NK-92 treated with Interleukin-12 subunit alpha and Interleukin-12 subunit beta, amount 100 ng/mL, for 24 hours (cell line): ENCODE data around the gene MAP7D3.
"Not testable (repeated sequence)": the region's sequence is repeated elsewhere in the genome, so short reads cannot be mapped to it uniquely, and the experiment has no call there.

Experiments used
- DNase-seq: peaks from one replicate; lab custom pipeline; 2025; lab: John Stamatoyannopoulos, UW

Gene MAP7D3

GRCh38 chrX:136183172-136183571 is 68.0 kb downstream of the MAP7D3 start:
- no peak for DNase-seq

GRCh38 chrX:136182414-136182813 is 68.8 kb downstream of the MAP7D3 start:
- DNase-seq, result no peak

DNA sequence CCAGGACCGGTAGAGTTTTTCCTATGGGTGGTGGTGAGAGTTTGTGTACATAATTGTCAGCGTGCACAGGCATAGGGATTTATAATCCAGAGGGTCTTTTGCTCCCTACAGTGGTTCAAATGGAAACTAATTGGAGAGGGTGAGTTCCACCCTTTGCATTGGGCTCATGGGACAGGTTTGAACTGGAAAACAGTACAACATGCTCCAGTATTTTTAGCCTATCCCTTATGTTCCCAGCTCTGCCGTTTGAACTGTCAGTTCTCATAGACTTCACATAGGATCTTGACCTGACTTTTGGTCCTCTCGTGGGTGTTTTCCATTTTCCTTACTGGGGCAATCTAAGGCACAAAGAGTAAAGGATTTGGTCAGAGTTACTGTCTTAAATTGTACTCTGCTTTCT is 72.1 kb downstream of the MAP7D3 start:
- no peak for DNase-seq

- no peak for DNase-seq
Measured at GRCh38 chrX:136176399-136176825, 74.8 kb downstream of the MAP7D3 start.

- no peak for DNase-seq
Measured at GRCh38 chrX:136171420-136171819, 79.8 kb downstream of the MAP7D3 start.

- DNase-seq, result no peak
Measured at GRCh38 chrX:136170139-136170800, 80.9 kb downstream of the MAP7D3 start.

DNA sequence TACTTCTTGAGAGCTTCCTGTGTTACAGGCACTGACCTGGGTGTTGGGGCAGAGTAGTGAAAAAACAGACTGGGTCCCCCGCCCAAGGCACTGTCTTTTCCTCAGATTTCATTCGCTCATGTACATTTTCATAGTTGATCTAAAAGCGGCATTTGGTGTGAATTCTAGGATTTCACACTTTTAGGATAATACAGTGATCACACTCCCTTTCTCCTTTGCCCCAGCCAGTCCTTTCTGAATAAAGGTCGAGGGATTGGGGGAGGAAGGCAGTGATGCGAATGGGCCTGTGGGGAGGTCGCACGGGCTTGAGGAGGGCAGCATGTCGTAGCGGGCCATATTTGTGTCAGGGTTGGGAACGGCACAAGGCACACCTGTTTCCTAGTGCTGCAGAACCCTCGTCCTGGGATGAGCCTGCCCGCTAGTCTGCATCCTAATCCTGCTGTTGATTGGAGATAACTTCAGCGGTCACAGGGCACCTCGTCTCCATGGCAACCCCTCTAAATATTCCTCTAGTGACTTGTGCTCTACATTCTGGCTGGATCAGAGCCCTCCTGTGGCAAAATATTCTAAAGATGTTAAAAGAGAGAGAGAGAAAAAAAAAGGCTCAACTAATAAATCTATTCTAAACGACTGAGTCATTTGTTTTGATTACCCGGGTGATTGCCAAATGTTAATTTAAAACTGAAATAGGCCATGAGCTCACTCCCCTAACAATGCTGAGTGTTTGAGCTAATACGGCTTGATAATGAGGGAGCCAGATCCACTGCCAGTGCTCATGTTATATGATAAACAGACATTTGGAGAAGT is 82.1 kb downstream of the MAP7D3 start:
- DNase-seq, result no peak

DNA sequence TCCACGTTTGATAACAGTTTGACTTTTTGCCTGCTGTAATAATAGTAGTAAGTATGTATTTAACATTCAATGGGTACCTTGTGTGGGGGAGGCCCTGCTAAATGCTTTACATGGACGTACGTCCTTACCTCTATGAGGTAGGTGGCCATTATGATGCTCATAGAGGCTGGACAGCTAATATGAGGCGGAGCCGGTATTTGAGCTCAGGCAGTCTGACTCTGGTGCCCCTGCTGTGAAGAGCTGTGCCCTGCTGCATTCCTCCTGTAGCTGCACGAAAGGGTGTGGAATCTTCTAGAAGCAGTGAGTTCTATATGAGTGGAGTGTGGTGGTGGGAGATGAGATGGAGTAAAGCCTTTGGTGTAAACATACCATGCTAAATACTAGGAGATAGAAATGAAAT is 83.2 kb downstream of the MAP7D3 start:
- not testable (repeated sequence) for DNase-seq

- no peak for DNase-seq
Measured at GRCh38 chrX:136166221-136166855, 84.9 kb downstream of the MAP7D3 start.

DNA sequence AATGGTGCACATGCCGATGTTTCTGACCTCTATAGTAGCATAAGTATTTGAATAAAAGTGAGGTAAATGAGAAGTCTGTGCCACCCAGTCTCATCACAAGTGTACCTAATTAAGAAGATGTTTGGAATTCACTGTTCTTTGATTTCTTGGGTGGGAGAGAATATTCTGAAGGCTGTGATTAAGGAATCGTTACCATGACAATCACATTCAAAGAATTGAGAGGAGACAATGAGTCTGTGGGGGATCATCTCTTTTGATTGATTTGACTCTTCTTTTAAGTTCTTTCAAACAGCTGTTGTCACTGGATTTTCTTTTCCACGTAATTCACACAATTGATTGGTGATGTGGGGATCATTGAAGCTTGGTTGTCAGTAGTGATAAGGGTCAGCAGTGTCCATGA is 85.8 kb downstream of the MAP7D3 start:
- DNase-seq, result no peak

- no peak for DNase-seq
Measured at GRCh38 chrX:136163689-136164088, 87.5 kb downstream of the MAP7D3 start.
